ENCODE results near the gene TRIP6.
"Not testable (repeated sequence)": the region's sequence is repeated elsewhere in the genome, so short reads cannot be mapped to it uniquely, and the experiment has no call there.

Gene TRIP6

DNA sequence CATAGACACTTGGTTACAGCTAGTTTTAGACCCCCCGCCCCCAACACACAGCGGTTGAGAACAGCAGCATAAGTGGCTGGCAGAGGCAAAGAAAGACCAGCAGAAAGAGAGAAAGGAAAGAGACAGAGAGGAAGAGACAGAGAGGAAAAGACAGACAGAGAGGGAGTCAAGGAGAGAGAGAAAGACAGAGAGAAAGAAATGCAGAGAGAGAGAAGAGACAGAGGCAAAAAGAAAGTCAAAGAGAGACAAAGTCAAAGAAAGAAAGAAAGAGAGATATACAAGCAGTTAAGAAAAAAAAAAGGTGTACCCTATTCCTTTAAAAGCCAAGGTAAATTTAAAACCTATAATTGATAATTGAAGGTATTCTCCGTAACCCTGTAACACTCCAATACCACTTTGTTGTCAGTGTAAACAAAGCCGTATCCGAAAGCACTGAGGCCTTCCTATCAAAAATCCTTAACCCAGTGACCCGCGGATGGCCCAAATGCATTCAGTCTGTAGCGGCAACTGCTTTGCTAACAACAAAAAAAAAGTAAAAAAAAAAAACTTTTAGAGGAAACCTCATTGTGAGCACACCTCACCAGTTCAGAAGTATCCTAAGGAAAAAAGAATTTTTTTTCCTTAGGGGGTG, 26.6 kb upstream of the TRIP6 start:
- DNase-seq = no peak

GRCh38 chr7:100847360-100847759, 19.8 kb upstream of the TRIP6 start:
- DNase-seq = no peak

GRCh38 chr7:100852048-100852872, 14.9 kb upstream of the TRIP6 start, which contains the start of gene SLC12A9:
Gene SLC12A9 (plus strand): TSS chr7:100852713. CDS start chr7:100854198, 1,485 bp downstream.
- DNase-seq = peak; percentile 90 to 91

DNA sequence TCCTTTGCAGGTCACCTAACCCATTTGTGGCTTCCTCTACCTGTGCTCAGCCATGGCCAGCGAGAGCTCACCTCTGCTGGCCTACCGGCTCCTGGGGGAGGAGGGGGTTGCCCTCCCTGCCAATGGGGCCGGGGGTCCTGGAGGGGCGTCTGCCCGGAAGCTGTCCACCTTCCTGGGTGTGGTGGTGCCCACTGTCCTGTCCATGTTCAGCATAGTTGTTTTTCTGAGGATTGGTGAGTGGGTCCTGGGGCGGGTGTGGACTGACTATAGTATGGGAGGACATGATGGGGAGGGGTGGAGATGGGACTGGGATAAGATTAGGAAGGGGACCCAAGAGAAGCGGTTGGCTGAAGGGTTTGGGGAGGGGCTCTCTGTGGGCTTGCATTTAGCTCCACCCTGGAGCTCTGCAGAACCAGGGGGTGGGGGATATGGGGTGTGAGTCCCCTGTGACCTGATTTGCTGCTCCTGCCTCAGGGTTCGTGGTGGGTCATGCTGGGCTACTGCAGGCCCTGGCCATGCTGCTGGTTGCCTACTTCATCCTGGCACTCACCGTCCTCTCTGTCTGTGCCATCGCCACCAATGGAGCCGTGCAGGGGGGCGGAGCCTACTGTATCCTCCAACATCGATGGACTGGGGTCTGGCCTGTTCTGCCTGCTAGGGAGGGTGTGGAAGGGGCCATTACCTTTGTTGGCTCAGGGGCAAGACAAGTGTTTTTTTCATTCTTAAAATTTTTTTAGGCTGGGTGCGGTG, 12.9 kb upstream of the TRIP6 start:
- DNase-seq = no peak

- not testable (repeated sequence) for DNase-seq
Measured at GRCh38 chr7:100854899-100855298, 12.3 kb upstream of the TRIP6 start.

DNA sequence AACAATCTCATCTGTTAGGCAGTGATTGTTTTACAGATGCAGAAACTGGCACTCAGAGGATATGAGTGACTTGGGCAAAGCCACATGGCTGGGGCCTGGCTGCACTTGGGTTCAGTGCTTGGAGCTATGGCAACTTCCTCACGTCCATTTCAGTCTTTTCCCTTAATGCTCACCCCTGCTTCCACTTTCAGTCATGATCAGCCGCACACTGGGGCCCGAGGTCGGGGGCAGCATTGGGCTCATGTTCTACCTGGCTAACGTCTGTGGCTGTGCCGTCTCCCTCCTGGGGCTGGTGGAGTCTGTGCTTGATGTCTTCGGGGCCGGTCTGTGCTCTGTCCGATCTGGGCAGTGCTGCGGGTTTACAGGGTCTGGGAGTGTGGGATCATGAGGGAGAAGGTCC, 11.7 kb upstream of the TRIP6 start:
- no peak for DNase-seq

- no peak for DNase-seq
Measured at GRCh38 chr7:100856871-100857282, 10.3 kb upstream of the TRIP6 start.

DNA sequence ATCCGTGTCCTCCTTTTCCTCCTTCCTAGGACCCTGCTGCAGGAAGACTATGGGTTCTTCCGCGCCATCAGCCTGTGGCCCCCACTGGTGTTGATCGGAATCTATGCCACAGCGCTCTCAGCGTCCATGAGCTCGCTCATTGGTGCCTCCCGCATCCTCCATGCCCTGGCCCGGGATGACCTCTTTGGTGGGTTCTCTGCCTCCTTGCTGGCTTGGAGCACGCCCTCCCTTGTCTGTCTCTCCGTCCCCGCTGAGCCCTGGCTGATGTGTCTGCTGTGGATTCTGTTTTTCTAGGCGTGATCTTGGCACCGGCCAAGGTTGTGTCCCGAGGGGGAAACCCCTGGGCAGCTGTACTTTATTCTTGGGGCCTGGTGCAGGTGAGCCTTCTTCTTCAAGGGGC, 7.3 kb upstream of the TRIP6 start:
- no peak for DNase-seq

DNA sequence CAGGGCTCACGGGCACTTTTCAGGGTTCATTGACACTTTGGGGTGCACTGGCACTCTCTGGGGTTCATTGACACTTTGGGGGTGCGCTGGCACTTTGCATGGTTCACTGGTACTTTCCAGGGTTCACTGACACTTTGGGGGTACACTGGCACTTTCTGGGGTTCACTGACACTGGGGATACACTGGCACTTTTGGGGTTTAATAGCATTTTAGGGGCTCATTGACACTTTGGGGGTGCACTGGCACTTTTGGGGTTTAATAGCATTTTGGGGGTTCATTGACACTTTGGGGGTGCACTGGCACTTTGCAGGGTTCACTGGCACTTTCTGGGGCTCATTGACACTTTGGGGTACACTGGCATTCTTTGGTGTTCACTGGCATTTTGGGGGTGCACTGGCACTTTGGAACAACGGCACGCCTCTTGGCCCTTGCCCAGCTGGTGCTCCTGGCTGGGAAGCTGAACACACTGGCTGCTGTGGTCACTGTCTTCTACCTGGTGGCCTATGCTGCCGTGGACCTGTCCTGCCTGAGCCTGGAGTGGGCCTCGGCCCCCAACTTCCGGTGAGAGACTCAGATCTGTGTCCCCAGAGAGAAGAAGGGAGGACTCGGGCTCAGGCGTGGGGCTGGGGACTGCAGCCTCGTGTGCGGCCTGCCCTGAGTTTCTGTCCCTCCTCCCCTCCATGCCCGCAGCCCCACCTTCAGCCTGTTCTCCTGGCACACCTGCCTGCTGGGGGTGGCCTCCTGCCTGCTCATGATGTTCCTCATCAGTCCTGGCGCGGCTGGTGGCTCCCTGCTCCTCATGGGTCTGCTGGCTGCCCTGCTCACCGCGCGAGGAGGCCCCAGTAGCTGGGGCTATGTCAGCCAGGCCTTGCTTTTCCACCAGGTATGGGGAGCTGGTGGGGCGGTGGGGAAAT, 6.2 kb upstream of the TRIP6 start:
- no peak for DNase-seq

DNA sequence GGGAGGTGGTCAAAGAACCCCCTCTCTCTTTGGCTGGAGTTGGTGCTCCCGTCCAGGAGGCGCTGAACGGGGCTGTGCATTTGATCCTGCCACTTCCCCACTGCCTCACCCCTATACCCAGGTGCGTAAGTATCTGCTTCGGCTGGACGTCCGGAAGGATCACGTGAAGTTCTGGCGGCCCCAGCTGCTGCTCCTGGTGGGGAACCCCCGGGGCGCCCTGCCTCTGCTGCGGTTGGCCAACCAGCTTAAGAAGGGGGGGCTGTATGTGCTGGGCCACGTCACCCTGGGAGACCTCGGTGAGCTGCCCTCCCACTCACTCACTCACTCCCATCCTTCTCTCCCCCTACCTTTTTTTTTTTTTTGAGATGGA, 5.6 kb upstream of the TRIP6 start:
- DNase-seq = no peak

- no peak for DNase-seq
Measured at GRCh38 chr7:100863406-100863950, 3.7 kb upstream of the TRIP6 start.

GRCh38 chr7:100864263-100864845, 2.8 kb upstream of the TRIP6 start:
- DNase-seq = no peak

DNA sequence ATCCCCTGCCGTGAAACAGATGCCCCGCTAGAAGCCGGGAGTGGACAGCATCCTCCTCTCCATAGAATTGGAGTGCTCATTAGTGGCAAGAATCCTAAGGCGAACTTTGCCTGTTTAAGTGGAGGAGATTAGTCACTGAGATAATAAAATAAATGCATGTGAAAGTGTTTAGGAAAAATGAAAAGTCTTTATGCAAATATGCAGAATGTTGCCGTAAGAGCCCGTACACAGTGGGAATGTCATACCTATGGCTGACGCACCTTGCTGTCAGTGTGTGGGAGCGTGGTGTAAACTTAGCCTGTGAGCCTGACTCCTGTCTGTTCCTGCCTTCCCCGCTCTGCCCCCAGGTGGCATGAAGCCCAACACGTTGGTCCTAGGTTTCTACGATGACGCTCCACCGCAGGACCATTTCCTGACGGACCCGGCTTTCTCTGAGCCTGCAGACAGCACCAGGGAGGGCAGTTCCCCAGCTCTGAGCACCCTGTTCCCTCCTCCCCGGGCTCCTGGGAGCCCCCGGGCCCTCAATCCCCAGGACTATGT, 1.7 kb upstream of the TRIP6 start:
- DNase-seq = no peak

DNA sequence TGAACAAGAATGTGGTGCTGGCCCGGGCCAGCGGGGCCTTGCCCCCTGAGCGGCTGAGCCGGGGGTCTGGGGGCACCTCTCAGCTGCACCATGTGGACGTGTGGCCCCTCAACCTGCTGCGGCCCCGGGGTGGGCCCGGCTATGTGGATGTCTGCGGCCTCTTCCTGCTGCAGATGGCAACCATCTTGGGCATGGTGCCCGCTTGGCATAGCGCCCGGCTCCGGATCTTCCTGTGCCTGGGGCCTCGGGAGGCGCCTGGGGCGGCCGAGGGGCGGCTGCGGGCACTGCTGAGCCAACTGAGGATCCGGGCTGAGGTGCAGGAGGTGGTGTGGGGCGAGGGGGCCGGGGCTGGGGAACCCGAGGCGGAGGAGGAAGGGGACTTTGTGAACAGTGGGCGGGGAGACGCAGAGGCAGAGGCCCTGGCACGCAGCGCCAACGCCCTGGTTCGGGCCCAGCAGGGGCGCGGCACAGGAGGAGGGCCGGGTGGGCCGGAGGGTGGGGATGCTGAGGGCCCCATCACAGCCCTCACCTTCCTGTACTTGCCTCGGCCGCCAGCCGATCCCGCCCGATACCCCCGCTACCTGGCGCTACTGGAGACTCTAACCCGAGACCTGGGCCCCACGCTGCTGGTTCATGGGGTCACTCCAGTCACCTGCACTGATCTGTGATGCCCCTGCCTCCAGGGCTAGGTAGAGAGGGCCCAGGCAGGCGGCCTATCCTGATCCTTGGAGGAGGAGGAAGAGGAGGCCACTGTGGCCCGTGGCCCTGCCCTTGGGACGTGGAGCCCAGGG, 1.1 kb upstream of the TRIP6 start:
- DNase-seq = no peak

GRCh38 chr7:100866729-100867039, 503 bp upstream of the TRIP6 start:
- DNase-seq = no peak

- no peak for DNase-seq
Measured at GRCh38 chr7:100867776-100868485, 744 bp downstream of the TRIP6 start.

DNA sequence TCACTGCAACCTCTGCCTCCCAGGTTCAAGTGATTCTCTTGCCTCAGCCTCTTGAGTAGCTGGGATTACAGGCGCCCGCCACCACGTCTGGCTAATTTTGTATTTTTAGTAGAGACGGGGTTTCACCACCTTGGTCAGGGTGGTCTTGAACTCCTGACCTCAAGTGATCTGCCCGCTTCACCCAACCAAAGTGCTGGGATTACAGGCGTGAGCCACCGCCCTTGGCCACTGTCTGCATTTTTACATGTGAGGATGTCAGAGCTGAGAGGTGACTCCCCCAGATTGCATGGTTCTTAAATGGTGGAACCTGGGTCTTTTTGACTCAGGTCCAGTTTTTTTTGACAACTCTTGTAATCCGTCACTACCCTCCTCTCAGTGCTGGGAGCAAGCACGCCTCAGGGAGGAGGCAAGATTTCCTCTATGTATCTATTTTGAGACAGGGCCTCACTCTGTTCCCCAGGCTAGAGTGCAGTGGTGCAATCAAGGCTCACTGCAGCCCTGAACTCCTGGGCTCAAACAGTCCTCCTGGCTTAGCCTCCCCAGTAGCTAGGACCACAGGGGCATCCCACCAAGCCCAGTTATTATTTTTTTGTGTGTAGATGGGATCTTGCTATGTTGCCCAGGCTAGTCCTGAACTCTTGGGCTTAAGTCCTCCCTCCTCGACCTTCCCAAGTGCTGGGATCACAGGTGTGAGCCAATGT, 6.6 kb downstream of the TRIP6 start:
- DNase-seq = no peak

DNA sequence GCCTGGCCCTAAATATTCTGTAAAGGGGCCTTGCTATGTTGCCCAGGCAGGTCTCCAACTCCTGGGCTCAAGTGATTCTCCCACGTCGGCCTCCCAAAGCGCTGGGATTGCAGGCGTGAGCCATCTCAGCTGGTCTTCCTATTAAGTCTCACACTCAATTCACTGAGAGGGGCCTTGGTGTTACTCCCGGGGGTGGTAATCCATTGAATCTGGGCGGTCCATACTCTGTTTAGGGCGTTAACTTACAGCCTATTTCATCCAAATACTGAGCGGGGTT, 7.1 kb downstream of the TRIP6 start:
- DNase-seq = no peak

GRCh38 chr7:100874577-100875355, 7.6 kb downstream of the TRIP6 start, which contains the start of gene SRRT:
Gene SRRT (plus strand): TSS chr7:100875103. CDS start chr7:100875591, 488 bp downstream.
- peak; percentile 98 to 100 for DNase-seq

All from inflammatory macrophage treated with lipopolysaccharide for 1 hour (primary cell).